OCI-M2 (cell line): ENCODE measurements around the gene LRRC3.

ENCODE experiments used
- DNase-seq: peaks from one replicate; lab custom pipeline; 2025; ENCODE audit not compliant: unreplicated experiment; lab: John Stamatoyannopoulos, UW

Gene LRRC3

GRCh38 chr21:44509539-44509938, 54.2 kb downstream of the LRRC3 start:
- no peak for DNase-seq

GRCh38 chr21:44510109-44510507, 54.8 kb downstream of the LRRC3 start:
- DNase-seq, result no peak

- no peak for DNase-seq
Measured at GRCh38 chr21:44510508-44511218, 55.4 kb downstream of the LRRC3 start.

- DNase-seq, result no peak
Measured at GRCh38 chr21:44511219-44511937, 56.1 kb downstream of the LRRC3 start.
